NCI-H1092 treated with DMSO at 0.1 percent for 48 hours (cell line): ENCODE measurements around the gene AIP.
"Not testable (repeated sequence)": the region's sequence is repeated elsewhere in the genome, so short reads cannot be mapped to it uniquely, and the experiment has no call there.

Experiments used
- DNase-seq: peaks from one replicate; lab custom pipeline; 2025; lab: John Stamatoyannopoulos, UW

The AIP gene

DNA sequence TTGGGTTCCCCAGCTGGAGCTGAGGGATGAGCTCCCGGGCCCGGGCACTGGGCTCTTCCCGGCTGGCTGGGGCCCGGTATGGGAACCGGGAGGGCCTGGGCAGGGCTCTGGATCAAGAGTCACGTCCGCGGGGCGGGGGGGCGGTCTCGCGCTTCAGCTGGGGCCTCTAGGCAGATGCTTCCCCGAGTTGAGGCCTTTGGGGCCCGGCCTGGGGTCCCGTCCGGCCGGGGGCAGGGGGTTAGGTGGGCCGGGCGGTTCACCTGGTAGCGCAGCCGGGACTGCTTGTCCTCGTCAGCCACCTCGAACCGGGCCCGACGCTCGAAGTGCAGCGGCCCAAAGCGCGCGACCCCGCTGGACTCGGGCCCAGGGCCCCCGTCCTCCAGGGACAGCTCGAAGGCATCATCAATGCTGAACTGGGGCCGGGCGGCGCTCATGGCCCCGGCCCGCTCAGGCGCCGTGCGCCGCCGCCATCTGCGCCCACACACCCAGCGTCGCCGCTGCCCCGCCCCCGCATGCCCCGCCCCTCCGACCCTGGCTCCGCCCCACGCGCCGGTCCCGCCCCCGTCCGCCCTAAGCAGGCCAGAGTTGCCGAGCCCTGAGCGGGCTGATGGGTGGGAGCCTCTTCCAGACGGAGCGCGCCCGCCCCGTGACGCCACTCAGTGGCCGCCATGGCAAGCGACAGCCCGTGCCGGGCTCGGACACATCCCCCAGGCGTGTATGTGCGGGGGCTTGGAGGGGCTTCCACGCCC, 13.9 kb upstream of the AIP start, which contains the start of gene TMEM134:
Gene TMEM134 (minus strand): TSS at position 493 of the 749 bp plus-strand sequence. CDS start 59 bp downstream, at position 434.
- DNase-seq: peak; percentile 89

GRCh38 chr11:67469508-67469811, 13.4 kb upstream of the AIP start:
- no peak for DNase-seq

- no peak for DNase-seq
Observed at GRCh38 chr11:67470337-67471002, 12.4 kb upstream of the AIP start.

GRCh38 chr11:67472882-67473281, 9.9 kb upstream of the AIP start:
- DNase-seq: no peak

DNA sequence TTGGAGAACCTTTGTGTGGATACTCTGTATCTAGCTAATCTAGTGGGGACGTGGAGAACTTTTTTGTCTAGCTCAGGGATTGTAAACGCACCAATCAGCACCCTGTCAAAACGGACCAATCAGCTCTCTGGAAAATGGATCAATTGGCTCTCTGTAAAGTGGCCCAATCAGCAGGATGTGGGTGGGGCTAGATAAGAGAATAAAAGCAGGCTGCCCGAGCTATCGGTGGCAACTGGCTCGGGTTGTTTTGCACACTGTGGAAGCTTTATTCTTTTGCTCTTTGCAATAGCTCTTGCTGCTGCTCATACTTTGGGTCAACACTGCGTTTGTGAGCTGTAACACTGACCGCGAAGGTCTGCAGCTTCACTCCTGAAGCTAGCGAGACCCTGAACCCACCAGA, 6.1 kb upstream of the AIP start:
- DNase-seq: not testable (repeated sequence)

DNA sequence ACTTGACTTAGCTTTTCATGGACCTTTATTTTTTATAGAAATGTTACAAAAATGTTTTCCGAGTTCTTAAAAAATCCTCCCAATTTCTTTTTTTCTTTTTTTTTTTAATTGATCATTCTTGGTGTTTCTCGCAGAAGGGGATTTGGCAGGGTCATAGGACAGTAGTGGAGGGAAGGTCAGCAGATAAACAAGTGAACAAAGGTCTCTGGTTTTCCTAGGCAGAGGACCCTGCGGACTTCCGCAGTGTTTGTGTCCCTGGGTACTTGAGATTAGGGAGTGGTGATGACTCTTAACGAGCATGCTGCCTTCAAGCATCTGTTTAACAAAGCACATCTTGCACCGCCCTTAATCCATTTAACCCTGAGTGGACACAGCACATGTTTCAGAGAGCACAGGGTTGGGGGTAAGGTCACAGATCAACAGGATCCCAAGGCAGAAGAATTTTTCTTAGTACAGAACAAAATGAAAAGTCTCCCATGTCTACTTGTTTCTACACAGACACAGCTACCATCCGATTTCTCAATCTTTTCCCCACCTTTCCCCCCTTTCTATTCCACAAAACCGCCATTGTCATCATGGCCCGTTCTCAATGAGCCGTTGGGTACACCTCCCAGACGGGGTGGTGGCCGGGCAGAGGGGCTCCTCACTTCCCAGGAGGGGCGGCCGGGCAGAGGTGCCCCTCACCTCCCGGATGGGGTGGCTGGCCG, 5.3 kb upstream of the AIP start:
- DNase-seq: not testable (repeated sequence)

GRCh38 chr11:67482275-67482826, 475 bp upstream of the AIP start:
- no peak for DNase-seq

- no peak for DNase-seq
Observed at GRCh38 chr11:67483831-67484665, 1.2 kb downstream of the AIP start.

DNA sequence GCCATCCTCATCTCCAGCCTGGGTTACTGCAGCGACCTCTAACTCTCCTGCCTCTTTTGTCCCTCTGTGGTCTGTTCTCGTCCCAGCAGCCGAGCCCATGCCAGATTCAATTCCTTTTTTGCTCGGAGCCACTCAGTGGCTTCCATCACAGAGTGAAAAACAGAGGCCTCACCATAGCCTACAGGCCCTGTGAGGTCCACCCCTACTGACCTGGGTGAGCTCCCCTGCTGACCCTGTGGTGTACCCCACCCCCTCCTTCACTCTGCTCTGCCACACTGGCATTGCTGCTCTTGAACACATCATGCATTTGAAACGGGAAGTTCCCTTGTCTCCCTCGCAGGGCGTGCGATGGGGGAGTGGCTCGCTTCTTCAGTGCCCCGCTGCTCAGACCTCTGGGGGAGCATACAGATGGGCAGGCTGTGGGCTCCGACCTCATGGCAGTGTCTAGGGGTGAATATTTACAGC, 2.1 kb downstream of the AIP start:
- no peak for DNase-seq

DNA sequence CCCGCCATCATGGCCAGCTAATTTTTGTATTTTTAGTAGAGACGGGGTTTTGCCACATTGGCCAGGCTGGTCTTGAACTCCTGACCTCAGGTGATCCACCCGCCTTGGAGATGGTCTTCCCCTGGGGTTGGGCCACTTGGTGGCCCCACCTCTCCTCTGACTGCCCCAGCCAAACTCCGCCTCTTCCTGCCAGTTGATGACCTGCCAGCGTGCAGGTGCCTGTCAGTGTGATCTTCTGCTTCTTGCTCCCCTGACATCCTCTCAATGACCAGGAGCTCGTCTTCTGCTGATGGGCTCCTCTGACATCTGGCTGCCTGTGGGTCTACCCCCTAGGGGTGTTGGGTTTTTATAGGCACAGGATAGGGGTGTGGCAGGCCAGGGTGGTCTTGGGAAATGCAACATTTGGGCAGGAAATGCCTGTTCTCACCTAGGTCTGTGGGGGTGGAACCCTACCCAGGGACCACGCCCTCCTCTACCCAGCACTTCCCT, 3.1 kb downstream of the AIP start:
- DNase-seq: not testable (repeated sequence)

GRCh38 chr11:67486481-67487195, 3.8 kb downstream of the AIP start:
- no peak for DNase-seq

GRCh38 chr11:67489203-67489884, 6.5 kb downstream of the AIP start:
- DNase-seq: no peak

DNA sequence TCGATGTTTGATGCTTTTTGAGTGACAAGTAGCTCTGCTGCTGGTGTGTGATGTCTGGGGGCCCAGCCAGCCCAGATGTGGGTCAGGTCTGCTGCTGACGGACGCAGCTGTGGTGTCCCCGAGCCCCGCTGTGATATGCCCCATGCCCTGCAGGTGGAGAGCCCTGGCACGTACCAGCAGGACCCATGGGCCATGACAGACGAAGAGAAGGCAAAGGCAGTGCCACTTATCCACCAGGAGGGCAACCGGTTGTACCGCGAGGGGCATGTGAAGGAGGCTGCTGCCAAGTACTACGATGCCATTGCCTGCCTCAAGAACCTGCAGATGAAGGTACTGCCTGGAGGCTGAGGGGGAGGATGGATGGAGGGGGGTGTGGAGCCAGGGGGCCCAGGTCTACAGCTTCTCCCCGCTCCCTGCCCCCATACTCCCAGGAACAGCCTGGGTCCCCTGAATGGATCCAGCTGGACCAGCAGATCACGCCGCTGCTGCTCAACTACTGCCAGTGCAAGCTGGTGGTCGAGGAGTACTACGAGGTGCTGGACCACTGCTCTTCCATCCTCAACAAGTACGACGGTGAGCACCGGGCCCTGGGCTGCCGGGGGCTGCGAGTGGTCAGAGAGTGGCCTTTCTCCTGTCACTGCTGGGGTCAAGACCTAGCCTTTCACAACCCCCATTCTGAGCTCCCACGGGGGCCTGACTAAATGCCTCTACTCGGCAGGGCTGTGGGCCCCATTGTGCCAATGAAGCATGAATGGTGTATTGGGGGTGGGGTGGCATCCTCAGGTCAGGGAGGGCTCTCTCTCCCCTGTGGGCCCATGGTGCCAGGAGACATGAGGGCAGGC, 7.3 kb downstream of the AIP start:
- no peak for DNase-seq

DNA sequence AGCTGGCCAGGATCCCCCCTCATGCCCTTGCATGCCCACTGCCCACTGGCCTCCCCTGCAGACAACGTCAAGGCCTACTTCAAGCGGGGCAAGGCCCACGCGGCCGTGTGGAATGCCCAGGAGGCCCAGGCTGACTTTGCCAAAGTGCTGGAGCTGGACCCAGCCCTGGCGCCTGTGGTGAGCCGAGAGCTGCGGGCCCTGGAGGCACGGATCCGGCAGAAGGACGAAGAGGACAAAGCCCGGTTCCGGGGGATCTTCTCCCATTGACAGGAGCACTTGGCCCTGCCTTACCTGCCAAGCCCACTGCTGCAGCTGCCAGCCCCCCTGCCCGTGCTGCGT, 7.9 kb downstream of the AIP start:
- no peak for DNase-seq

DNA sequence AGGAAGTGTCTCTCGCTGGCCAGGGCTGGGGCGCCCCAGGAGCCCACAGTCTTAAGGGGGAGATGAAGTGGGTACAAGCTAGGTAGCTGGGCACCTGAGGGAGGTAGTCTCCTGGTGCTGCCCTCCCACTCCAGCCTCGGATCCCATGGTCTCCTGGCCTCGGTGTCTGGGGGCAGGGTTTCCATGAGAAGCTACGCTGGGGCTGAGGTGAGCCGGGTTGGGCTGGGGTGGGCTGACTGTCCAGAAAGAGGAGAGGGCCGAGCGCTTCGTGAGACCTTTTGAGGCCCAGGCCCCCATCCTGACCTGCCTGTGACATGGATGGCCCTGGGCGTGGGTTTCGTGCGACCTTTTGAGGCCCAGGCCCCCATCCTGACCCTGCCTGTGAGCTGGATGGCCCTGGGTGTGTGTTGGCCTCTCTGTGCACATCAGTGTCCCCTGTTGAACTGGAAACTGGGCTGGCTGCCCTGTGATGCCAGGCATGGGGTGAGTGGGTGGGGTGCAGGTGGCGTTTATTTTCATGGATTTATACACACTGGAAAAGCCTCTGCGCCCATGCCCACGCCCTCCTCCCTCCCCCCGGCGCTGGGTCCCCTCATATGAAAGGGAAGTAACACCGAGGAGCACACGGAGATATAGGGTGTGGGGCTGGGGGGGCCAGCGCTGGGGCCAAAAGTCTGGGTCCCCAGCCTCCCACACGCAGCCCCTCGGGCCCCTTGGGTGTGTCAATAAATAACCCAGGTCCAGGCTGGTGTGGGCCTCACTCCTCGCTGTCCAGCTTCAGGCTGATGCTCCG, 8.6 kb downstream of the AIP start:
- DNase-seq: no peak

DNA sequence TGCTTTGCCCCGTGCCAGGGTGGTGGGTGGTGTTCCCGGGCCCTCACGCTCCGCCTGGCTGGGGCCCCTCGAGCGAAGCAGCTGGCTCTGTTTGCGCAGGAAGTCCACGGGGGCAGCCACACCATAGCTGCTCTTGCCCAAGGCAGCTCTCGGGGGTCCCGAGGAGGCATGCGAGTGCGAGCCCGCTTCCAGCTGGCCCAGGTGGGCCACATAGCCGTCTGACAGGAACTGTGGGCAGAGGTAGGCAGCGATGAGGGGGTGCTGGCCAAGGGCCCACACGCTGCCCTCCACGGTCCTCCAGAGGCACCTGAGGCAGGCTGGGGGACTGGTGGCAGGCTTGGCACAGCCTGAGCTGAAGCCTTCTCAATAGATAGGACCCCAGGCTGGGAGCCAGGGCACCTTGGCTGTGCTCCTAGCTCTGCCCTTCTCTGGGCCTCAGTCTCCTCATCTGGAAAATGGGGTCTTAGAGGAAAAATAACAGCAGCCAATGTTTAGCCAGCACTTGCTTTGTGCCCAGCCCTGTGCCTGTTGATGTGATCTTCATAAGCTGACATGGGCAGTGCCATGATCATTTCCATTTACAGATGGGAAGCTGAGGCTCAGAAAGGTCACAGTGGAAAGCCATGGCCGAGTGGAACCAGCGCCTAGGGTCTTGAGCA, 9.4 kb downstream of the AIP start:
- DNase-seq: no peak

DNA sequence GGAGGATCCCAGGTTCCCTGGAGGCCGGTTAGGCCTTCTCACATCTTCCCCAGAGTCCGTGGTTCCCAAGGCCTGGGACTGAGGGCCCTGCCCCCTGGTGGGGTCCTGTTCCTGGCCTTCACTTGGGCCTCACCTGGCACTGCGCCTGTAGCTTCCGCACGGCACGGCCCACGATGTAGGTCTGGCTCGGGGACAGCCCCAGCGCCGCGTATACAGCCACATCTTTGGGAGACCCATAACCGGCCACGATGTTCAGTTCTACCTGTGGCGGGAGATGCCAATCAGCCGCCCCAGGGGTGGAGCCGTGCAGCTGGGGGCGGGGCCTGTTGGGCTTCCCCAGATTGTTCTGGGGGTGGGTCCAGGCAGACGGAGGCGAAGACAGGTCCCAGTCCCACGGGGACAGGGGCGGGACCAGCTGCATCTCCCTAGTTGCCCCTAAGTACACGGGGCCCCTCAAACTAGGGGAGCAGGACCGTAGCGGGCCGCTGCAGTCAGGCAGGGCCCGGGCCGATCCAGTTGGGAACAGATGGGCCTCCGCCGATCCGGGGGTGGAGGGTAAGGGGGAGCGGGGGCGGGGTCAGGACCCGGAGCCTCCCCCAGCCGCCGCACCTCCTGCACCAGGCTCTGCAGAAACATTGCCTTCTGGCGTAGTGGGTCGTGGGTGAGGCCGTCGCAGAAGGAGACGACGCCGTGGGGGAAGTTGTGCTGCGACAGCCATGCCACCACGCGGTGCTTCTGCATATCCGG, 10.1 kb downstream of the AIP start:
- no peak for DNase-seq
